Panc1 (cell line): ENCODE data around the gene SMIM5. TPM values are rescaled to one million over a fixed set of nuclear protein-coding genes. Genes with fewer than 3 reads are reported as not detected.

Source experiments
- ATAC-seq: fragments of 200-7000 bp; cut with Tn5 transposase; 2 replicates; pipeline ENCODE4 v1.9.1; 2020; ENCODE audit warnings: mild to moderate bottlenecking, moderate library complexity
- BruUV-seq: library from RNA; stranded (reverse); fragments of 400-500 nt; replicated peaks from 2 replicates; lab custom pipeline; 2021; lab: Mats Ljungman, UMichigan
- CTCF ChIA-PET: fragments of 300-600 bp; sonication (Branson Sonifier 250); formaldehyde crosslinking; loops from one replicate; lab custom pipeline; 2022; ENCODE audit warnings: antibody characterized with exemption; lab: Charles Lee
- POLR2A ChIA-PET: fragments of 300-600 bp; sonication (Branson Sonifier 250); formaldehyde crosslinking; loops from one replicate; lab custom pipeline; 2022; ENCODE audit warnings: antibody characterized with exemption; lab: Charles Lee
- DNase-seq: peaks from one replicate; pipeline ENCODE4 v3.0.0-alpha.2; 2010; ENCODE audit warnings: low read depth, low spot score
- H3K27ac ChIP-seq: 2 replicates; pipeline ENCODE4 v1.5.1; 2011; ENCODE audit warnings: mild to moderate bottlenecking, low read length, inconsistent platforms
- H3K27me3 ChIP-seq: fragments of 200-500 bp; sonication (Bioruptor generic); 2 replicates; pipeline ENCODE4 v1.6.0; 2014; ENCODE audit warnings: low read length, inconsistent platforms; ENCODE audit not compliant: control insufficient read depth, insufficient read depth
- H3K36me3 ChIP-seq: fragments of 200-500 bp; sonication (Bioruptor generic); 2 replicates; pipeline ENCODE4 v1.5.1; 2014; ENCODE audit warnings: inconsistent platforms, mild to moderate bottlenecking, low read length, moderate library complexity; ENCODE audit not compliant: control insufficient read depth, insufficient read depth
- H3K4me1 ChIP-seq: 2 replicates; pipeline ENCODE4 v1.5.1; 2011; ENCODE audit warnings: inconsistent platforms, mild to moderate bottlenecking, low read length, moderate library complexity; ENCODE audit not compliant: control insufficient read depth, insufficient read depth
- H3K4me3 ChIP-seq, 2 experiments: 2 replicates each; pipeline ENCODE4 v1.5.1; 2011 to 2012; ENCODE audit warnings: low read depth in 2 of 2, low read length in 2 of 2, mild to moderate bottlenecking in 2 of 2, inconsistent platforms in 1 of 2, moderate library complexity in 1 of 2
- H3K9me3 ChIP-seq: fragments of 200-500 bp; sonication (Bioruptor generic); 2 replicates; pipeline ENCODE4 v1.5.1; 2014; ENCODE audit warnings: low read depth, mild to moderate bottlenecking, inconsistent platforms, low read length, moderate library complexity; ENCODE audit not compliant: control insufficient read depth, insufficient read depth
- POLR2AphosphoS5 ChIP-seq: IDR thresholded peaks from 2 replicates; pipeline ENCODE4 v1.6.1; 2012; ENCODE audit warnings: mild to moderate bottlenecking, low read depth, low read length, moderate library complexity
- SIN3A ChIP-seq: IDR thresholded peaks from 2 replicates; pipeline ENCODE4 v1.6.1; 2012; ENCODE audit warnings: low read depth, mild to moderate bottlenecking, low read length, moderate library complexity, borderline replicate concordance; ENCODE audit not compliant: insufficient read depth
- TCF7L2 ChIP-seq: IDR thresholded peaks from 2 replicates; pipeline ENCODE4 v1.6.1; 2011; ENCODE audit warnings: mild to moderate bottlenecking, low read depth, low read length, inconsistent platforms
- in situ Hi-C: cut with HindIII; loops from 2 replicates; pipeline ENCODE4 v1.10.0; 2016; ENCODE audit warnings: low sequenced_read_pairs, low pct_unique_long_range_greater_than_20kb
- intact Hi-C: fragments of 100-400 bp; cut with micrococcal nuclease; formaldehyde crosslinking; loops from one replicate; pipeline ENCODE4 v1.10.0; 2022; ENCODE audit not compliant: unreplicated experiment
- total RNA-seq: library from RNA; stranded (reverse); gene quantifications from one replicate; pipeline ENCODE4 v1.2.1, GENCODE V29; 2021; ENCODE audit not compliant: unreplicated experiment
- TF ChIP-seq, protein P1 (sequence below), 2 experiments: IDR thresholded peaks; 2 replicates each; pipeline ENCODE4 v1.6.1; 2011 to 2012; ENCODE audit warnings: low read depth in 2 of 2, control low read depth in 1 of 2, low read length in 1 of 2, mild to moderate bottlenecking in 1 of 2, moderate library complexity in 1 of 2; ENCODE audit not compliant: insufficient read depth in 1 of 2
- TF ChIP-seq, protein P2 (sequence below): fragments of 450-650 bp; IDR thresholded peaks from 2 replicates; pipeline ENCODE4 v1.5.1; 2017; ENCODE audit warnings: mild to moderate bottlenecking

Gene SMIM5
- total RNA-seq, 1 experiment from 2014 or later: 0.10 TPM

DNA sequence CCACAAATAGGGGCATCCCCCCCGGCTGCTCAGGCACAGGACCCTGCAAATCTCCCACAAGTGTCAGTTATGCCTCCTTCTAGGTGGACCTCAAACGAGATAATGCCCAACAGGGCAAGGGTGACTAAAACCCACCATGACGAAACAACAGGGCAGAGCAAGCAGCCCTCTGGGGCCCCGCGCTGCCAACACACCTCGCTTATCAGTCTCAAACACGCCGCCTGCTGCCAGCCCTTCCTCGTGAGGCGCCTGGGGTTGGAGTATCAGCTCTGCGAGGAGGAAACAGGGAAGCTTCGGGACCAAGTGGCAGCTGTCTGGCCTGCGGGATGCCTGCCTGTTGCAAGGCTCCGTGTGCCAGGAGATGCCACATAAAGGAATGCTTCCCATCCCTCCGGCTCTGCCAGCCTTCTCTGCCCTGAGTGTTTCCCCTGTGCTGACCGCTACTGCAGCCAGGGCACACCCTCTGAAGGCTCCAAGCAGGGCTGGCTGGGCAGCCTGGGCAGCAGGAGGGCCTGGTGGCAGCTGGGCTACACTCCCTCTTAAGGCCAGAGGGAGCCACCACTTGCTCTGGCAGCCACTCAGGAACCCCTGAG, 2.5 kb downstream of the SMIM5 start:
- no TSS peak for BruUV-seq
- POLR2A ChIA-PET: no interaction called here
- intact Hi-C loops: no loop called here

DNA sequence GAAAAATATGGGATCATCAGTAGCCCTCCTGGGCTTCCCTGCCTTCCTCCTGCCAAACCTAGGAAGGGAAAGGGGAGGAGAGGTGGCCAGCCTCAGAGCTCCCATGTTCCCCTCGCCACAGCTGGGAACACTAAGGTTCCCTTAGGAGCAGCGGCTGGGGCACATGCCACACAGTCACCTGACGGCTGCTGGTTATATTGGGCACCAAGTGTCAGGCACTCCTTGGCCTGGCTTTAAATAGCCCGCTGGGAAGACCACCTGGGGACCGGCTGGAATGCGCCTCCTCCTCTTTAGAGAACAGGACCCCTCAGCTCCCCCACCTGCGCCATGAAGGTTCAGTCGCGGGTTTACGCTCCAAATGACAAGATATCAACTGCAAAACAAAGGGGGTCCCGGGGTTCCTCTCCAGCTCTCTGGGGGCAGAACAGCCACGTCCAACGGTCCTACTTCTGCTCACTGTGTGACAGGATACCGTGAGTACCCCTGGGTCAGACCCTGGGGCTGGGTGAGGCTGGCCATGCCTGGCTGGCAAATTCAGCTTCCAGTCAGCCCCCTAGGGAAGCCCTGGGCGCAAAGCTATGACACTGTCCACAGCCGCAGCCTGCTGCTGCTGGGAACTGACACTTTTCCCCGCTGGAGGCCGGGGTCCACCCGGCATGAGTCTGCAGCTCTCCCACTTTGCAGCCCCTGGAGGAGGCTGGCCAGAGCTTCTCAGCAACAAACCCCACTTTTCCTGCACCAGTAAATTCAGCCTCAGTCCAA, 3.3 kb downstream of the SMIM5 start:
- no peak for DNase-seq
- ChIA-PET POLR2A (no interaction called here), CTCF (interaction anchor here (0.6 to 5.5 kb wide), 5 partner anchors 14 to 219 kb away, joined by 3 to 86 read pairs (median 4); partner anchors contain the start of gene WBP2)
- no TSS peak for BruUV-seq
- Histone ChIP-seq H3K36me3 (no peaks in the 10 kb centered on the region), H3K4me3 (no peak overlapping the region), H3K9me3 (no peaks in the 10 kb centered on the region), H3K27ac (no peak overlapping the region), H3K27me3 (no peaks in the 10 kb centered on the region), H3K4me1 (peaks cover 25% of the 10 kb centered on the region)
- TF ChIP-seq POLR2AphosphoS5: no peak
- TF ChIP-seq, protein P1, sequence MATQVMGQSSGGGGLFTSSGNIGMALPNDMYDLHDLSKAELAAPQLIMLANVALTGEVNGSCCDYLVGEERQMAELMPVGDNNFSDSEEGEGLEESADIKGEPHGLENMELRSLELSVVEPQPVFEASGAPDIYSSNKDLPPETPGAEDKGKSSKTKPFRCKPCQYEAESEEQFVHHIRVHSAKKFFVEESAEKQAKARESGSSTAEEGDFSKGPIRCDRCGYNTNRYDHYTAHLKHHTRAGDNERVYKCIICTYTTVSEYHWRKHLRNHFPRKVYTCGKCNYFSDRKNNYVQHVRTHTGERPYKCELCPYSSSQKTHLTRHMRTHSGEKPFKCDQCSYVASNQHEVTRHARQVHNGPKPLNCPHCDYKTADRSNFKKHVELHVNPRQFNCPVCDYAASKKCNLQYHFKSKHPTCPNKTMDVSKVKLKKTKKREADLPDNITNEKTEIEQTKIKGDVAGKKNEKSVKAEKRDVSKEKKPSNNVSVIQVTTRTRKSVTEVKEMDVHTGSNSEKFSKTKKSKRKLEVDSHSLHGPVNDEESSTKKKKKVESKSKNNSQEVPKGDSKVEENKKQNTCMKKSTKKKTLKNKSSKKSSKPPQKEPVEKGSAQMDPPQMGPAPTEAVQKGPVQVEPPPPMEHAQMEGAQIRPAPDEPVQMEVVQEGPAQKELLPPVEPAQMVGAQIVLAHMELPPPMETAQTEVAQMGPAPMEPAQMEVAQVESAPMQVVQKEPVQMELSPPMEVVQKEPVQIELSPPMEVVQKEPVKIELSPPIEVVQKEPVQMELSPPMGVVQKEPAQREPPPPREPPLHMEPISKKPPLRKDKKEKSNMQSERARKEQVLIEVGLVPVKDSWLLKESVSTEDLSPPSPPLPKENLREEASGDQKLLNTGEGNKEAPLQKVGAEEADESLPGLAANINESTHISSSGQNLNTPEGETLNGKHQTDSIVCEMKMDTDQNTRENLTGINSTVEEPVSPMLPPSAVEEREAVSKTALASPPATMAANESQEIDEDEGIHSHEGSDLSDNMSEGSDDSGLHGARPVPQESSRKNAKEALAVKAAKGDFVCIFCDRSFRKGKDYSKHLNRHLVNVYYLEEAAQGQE (IDR thresholded peaks at IDR 0.05; ENCODE audit: insufficient read depth in 1 of 2, low read depth in 2 of 2, low read length in 1 of 2): no peak
- no peak for TF ChIP-seq SIN3A
- TF ChIP-seq, protein P2, sequence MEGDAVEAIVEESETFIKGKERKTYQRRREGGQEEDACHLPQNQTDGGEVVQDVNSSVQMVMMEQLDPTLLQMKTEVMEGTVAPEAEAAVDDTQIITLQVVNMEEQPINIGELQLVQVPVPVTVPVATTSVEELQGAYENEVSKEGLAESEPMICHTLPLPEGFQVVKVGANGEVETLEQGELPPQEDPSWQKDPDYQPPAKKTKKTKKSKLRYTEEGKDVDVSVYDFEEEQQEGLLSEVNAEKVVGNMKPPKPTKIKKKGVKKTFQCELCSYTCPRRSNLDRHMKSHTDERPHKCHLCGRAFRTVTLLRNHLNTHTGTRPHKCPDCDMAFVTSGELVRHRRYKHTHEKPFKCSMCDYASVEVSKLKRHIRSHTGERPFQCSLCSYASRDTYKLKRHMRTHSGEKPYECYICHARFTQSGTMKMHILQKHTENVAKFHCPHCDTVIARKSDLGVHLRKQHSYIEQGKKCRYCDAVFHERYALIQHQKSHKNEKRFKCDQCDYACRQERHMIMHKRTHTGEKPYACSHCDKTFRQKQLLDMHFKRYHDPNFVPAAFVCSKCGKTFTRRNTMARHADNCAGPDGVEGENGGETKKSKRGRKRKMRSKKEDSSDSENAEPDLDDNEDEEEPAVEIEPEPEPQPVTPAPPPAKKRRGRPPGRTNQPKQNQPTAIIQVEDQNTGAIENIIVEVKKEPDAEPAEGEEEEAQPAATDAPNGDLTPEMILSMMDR: no peak
- no peak for ATAC-seq
- intact Hi-C loops: no loop called here
- in situ Hi-C loops: no loop called here

More for the DNA sequence above, 2.5 kb downstream of the SMIM5 start:
- H3K27ac ChIP-seq: no peak overlapping the region
- ATAC-seq: no peak
- no peaks in the 10 kb centered on the region for H3K9me3 ChIP-seq
- H3K4me1 ChIP-seq: peaks cover 25% of the 10 kb centered on the region
- TF ChIP-seq TCF7L2: no peak
- no peak for TF ChIP-seq SIN3A
- TF ChIP-seq, protein P2: no peak
- TF ChIP-seq, protein P1 (IDR thresholded peaks at IDR 0.05; ENCODE audit: insufficient read depth in 1 of 2, low read depth in 2 of 2, low read length in 1 of 2): no peak
- TF ChIP-seq POLR2AphosphoS5: no peak
- in situ Hi-C loops: no loop called here
- no peaks in the 10 kb centered on the region for H3K27me3 ChIP-seq
- CTCF ChIA-PET: interaction anchor here (0.8 to 5.5 kb wide), 2 partner anchors 18 to 113 kb away, joined by 3 to 86 read pairs; no protein-coding TSS in a partner anchor
- DNase-seq: no peak
- no peaks in the 10 kb centered on the region for H3K36me3 ChIP-seq
- no peak overlapping the region for H3K4me3 ChIP-seq
